ENCODE results near the gene POLD1. TPM values are rescaled to one million over a fixed set of nuclear protein-coding genes. Genes with fewer than 3 reads are reported as not detected.
A peak's percentile ranks its signal among the peaks of the same experiment; 100 is the strongest.

Gene POLD1
- total RNA-seq, 1 donor from 2014 or later, result 18.9 TPM

GRCh38 chr19:50368649-50369570 lies 15.2 kb upstream of the POLD1 start:
- Histone ChIP-seq H3K36me3 (ENCODE audit: insufficient read depth, low read length) (no peaks in the 10 kb centered on the region), H2AFZ (ENCODE audit: low read depth, low read length) (peak overlapping the region; percentile 98), H3K4me3 (ENCODE audit: insufficient read depth, low read depth, low read length) (peak overlapping the region; percentile 71), H3K27me3 (ENCODE audit: insufficient read depth, low read length) (no peaks in the 10 kb centered on the region), H3K79me2 (ENCODE audit: insufficient read depth, low read length) (no peaks in the 10 kb centered on the region), H3K9me3 (ENCODE audit: insufficient read depth, low read depth, low read length) (no peaks in the 10 kb centered on the region), H3K9ac (ENCODE audit: low read length) (peak overlapping the region; percentile 81), H3K27ac (ENCODE audit: low read depth, low read length) (no peak overlapping the region), H4K20me1 (ENCODE audit: insufficient read depth, low read length) (no peaks in the 10 kb centered on the region), H3K4me1 (ENCODE audit: insufficient read depth, low read length) (no peaks in the 10 kb centered on the region), H3K4me2 (ENCODE audit: low read length) (peak overlapping the region; percentile 97)
- peak; percentile 69 for DNase-seq (ENCODE audit: low read depth)
- no peaks in the 10 kb centered on the region for H3K9me3 Mint-ChIP-seq (ENCODE audit: unreplicated experiment)
- TF ChIP-seq, protein P1, sequence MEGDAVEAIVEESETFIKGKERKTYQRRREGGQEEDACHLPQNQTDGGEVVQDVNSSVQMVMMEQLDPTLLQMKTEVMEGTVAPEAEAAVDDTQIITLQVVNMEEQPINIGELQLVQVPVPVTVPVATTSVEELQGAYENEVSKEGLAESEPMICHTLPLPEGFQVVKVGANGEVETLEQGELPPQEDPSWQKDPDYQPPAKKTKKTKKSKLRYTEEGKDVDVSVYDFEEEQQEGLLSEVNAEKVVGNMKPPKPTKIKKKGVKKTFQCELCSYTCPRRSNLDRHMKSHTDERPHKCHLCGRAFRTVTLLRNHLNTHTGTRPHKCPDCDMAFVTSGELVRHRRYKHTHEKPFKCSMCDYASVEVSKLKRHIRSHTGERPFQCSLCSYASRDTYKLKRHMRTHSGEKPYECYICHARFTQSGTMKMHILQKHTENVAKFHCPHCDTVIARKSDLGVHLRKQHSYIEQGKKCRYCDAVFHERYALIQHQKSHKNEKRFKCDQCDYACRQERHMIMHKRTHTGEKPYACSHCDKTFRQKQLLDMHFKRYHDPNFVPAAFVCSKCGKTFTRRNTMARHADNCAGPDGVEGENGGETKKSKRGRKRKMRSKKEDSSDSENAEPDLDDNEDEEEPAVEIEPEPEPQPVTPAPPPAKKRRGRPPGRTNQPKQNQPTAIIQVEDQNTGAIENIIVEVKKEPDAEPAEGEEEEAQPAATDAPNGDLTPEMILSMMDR (IDR thresholded peaks at IDR 0.05; ENCODE audit: insufficient read depth, low read depth, low read length), result peak; percentile 66
- TF ChIP-seq EZH2 (IDR thresholded peaks at IDR 0.05; ENCODE audit: insufficient read depth, low read length), result no peak
- H3K4me3 Mint-ChIP-seq (ENCODE audit: unreplicated experiment), result peak overlapping the region; percentile 71
- peak overlapping the region; percentile 70 for H3K27ac Mint-ChIP-seq (ENCODE audit: unreplicated experiment)
- no peak for FAIRE-seq
- H3K4me1 Mint-ChIP-seq (ENCODE audit: low read depth, unreplicated experiment), result no peaks in the 10 kb centered on the region
- H3K27me3 Mint-ChIP-seq (ENCODE audit: low read depth, unreplicated experiment), result peaks cover 13% of the 10 kb centered on the region
- H3K36me3 Mint-ChIP-seq (ENCODE audit: low read depth, unreplicated experiment), result no peaks in the 10 kb centered on the region

- Histone ChIP-seq H3K4me3 (ENCODE audit: insufficient read depth, low read depth, low read length) (no peak overlapping the region), H3K4me1 (ENCODE audit: insufficient read depth, low read length) (no peaks in the 10 kb centered on the region), H3K9me3 (ENCODE audit: insufficient read depth, low read depth, low read length) (no peaks in the 10 kb centered on the region), H3K9ac (ENCODE audit: low read length) (no peak overlapping the region), H4K20me1 (ENCODE audit: insufficient read depth, low read length) (peaks cover 2% of the 10 kb centered on the region), H2AFZ (ENCODE audit: low read depth, low read length) (no peak overlapping the region), H3K4me2 (ENCODE audit: low read length) (no peak overlapping the region), H3K79me2 (ENCODE audit: insufficient read depth, low read length) (no peaks in the 10 kb centered on the region), H3K36me3 (ENCODE audit: insufficient read depth, low read length) (no peaks in the 10 kb centered on the region), H3K27me3 (ENCODE audit: insufficient read depth, low read length) (no peaks in the 10 kb centered on the region), H3K27ac (ENCODE audit: low read depth, low read length) (no peak overlapping the region)
- peaks cover 11% of the 10 kb centered on the region for H3K27me3 Mint-ChIP-seq (ENCODE audit: low read depth, unreplicated experiment)
- peaks cover 3% of the 10 kb centered on the region for H3K36me3 Mint-ChIP-seq (ENCODE audit: low read depth, unreplicated experiment)
- FAIRE-seq, result no peak
- no peaks in the 10 kb centered on the region for H3K4me1 Mint-ChIP-seq (ENCODE audit: low read depth, unreplicated experiment)
- no peak for TF ChIP-seq EZH2 (IDR thresholded peaks at IDR 0.05; ENCODE audit: insufficient read depth, low read length)
- TF ChIP-seq, protein P1 (IDR thresholded peaks at IDR 0.05; ENCODE audit: insufficient read depth, low read depth, low read length), result no peak
- no peak overlapping the region for H3K4me3 Mint-ChIP-seq (ENCODE audit: unreplicated experiment)
- no peak for DNase-seq (ENCODE audit: low read depth)
- H3K27ac Mint-ChIP-seq (ENCODE audit: unreplicated experiment), result no peak overlapping the region
- no peaks in the 10 kb centered on the region for H3K9me3 Mint-ChIP-seq (ENCODE audit: unreplicated experiment)
Measured at GRCh38 chr19:50371914-50372475, 12.2 kb upstream of the POLD1 start.

Measured in astrocyte (in vitro differentiated cells and primary cell).